GM23338 (cell line): ENCODE measurements around the gene MAP4. TPM values are rescaled to one million over a fixed set of nuclear protein-coding genes. Genes with fewer than 3 reads are reported as not detected.
A peak's percentile ranks its signal among the peaks of the same experiment; 100 is the strongest.

ENCODE experiments used
- ATAC-seq: fragments of 200-7000 bp; cut with Tn5 transposase; 3 replicates; pipeline ENCODE4 v1.9.1; 2020
- DNase-seq: peaks from one replicate; pipeline ENCODE4 v3.0.0-alpha.2; 2015; ENCODE audit warnings: low spot score
- H2AFZ ChIP-seq: fragments of 200-600 bp; sonication (generic); 2 replicates; pipeline ENCODE4 v1.8.0; 2016; ENCODE audit warnings: antibody characterized with exemption, mild to moderate bottlenecking, moderate library complexity
- H3F3A ChIP-seq: fragments of 200-600 bp; sonication (generic); replicated peaks from 2 replicates; pipeline ENCODE4 v1.8.0; 2017; ENCODE audit warnings: antibody characterized with exemption, mixed run types, low read depth
- H3K27ac ChIP-seq: fragments of 200-600 bp; sonication (generic); 2 replicates; pipeline ENCODE4 v1.6.1; 2016; ENCODE audit warnings: low read depth
- H3K27me3 ChIP-seq: fragments of 200-600 bp; sonication (generic); 2 replicates; pipeline ENCODE4 v1.8.0; 2016; ENCODE audit warnings: mild to moderate bottlenecking, mixed run types, moderate library complexity; ENCODE audit not compliant: insufficient read depth
- H3K36me3 ChIP-seq: fragments of 200-600 bp; sonication (generic); 2 replicates; pipeline ENCODE4 v1.8.0; 2016; ENCODE audit warnings: mild to moderate bottlenecking; ENCODE audit not compliant: insufficient read depth
- H3K4me1 ChIP-seq: fragments of 200-600 bp; sonication (generic); 2 replicates; pipeline ENCODE4 v1.8.0; 2016; ENCODE audit warnings: mild to moderate bottlenecking, moderate library complexity; ENCODE audit not compliant: insufficient read depth
- H3K4me2 ChIP-seq: fragments of 200-600 bp; sonication (generic); 2 replicates; pipeline ENCODE4 v1.7.1; 2017; ENCODE audit warnings: mixed run types
- H3K4me3 ChIP-seq: fragments of 200-600 bp; sonication (generic); 2 replicates; pipeline ENCODE4 v1.6.1; 2016; ENCODE audit warnings: mixed run types
- H3K79me2 ChIP-seq: fragments of 200-600 bp; sonication (generic); replicated peaks from 2 replicates; pipeline ENCODE4 v1.8.0; 2017; ENCODE audit warnings: mild to moderate bottlenecking; ENCODE audit not compliant: insufficient read depth
- H3K9me2 ChIP-seq: fragments of 200-600 bp; sonication (generic); 2 replicates; pipeline ENCODE4 v1.8.0; 2017; ENCODE audit not compliant: insufficient read depth
- H4K20me1 ChIP-seq: fragments of 200-600 bp; sonication (generic); replicated peaks from 2 replicates; pipeline ENCODE4 v1.8.0; 2017; ENCODE audit warnings: mild to moderate bottlenecking; ENCODE audit not compliant: insufficient read depth
- H3K27ac Mint-ChIP-seq: 2 replicates; pipeline ENCODE4 v1.8.0; 2020; ENCODE audit warnings: inconsistent platforms, mild to moderate bottlenecking, moderate library complexity, mixed read lengths
- H3K27me3 Mint-ChIP-seq: 3 replicates; pipeline ENCODE4 v1.8.0; 2022; ENCODE audit warnings: low read depth, mild to moderate bottlenecking, moderate library complexity, mixed read lengths, inconsistent platforms; ENCODE audit not compliant: insufficient read depth, poor library complexity
- H3K36me3 Mint-ChIP-seq: 3 replicates; pipeline ENCODE4 v1.8.0; 2021; ENCODE audit warnings: low read depth, mild to moderate bottlenecking, inconsistent platforms, moderate library complexity, mixed read lengths
- H3K4me1 Mint-ChIP-seq: 3 replicates; pipeline ENCODE4 v1.8.0; 2020; ENCODE audit warnings: mild to moderate bottlenecking, inconsistent platforms, mixed read lengths
- H3K4me3 Mint-ChIP-seq: 3 replicates; pipeline ENCODE4 v1.8.0; 2021; ENCODE audit warnings: moderate library complexity, mild to moderate bottlenecking, inconsistent platforms, mixed read lengths
- H3K9me3 Mint-ChIP-seq: 3 replicates; pipeline ENCODE4 v1.8.0; 2020; ENCODE audit warnings: moderate library complexity, mild to moderate bottlenecking, inconsistent platforms, mixed read lengths
- CREB1 ChIP-seq: fragments of 250-450 bp; sonication (Bioruptor Pico); IDR thresholded peaks from 2 replicates; pipeline ENCODE4 v1.5.0; 2020; ENCODE audit warnings: low read depth, mild to moderate bottlenecking, moderate library complexity
- CTCF ChIP-seq, 2 experiments: fragments of 200-600 bp in 1 of 2; sonication (generic) in 1 of 2; conservative IDR thresholded peaks; 2 replicates each; pipeline versions ENCODE4 v1.5.1 to v1.6.1; 2016 to 2017; ENCODE audit warnings: antibody characterized with exemption in 2 of 2, low read depth in 2 of 2, mild to moderate bottlenecking in 2 of 2, moderate library complexity in 1 of 2
- ETS1 ChIP-seq: IDR thresholded peaks from 2 replicates; pipeline ENCODE4 v1.6.1; 2016; ENCODE audit warnings: antibody characterized with exemption
- EZH2 ChIP-seq: fragments of 200-600 bp; sonication (generic); IDR thresholded peaks from one replicate; pipeline ENCODE4 v1.8.0; 2017; ENCODE audit warnings: antibody characterized with exemption, mild to moderate bottlenecking, low read depth; ENCODE audit not compliant: unreplicated experiment
- EZH2phosphoT487 ChIP-seq: fragments of 200-600 bp; sonication (generic); IDR thresholded peaks from one replicate; pipeline ENCODE4 v1.8.1; 2018; ENCODE audit warnings: antibody characterized with exemption; ENCODE audit not compliant: unreplicated experiment
- JUNB ChIP-seq: IDR thresholded peaks from one replicate; pipeline ENCODE4 v1.6.1; 2016; ENCODE audit warnings: antibody characterized with exemption; ENCODE audit not compliant: unreplicated experiment
- NANOG ChIP-seq: IDR thresholded peaks from 2 replicates; pipeline ENCODE4 v1.6.1; 2016; ENCODE audit warnings: antibody characterized with exemption, borderline replicate concordance
- POLR2AphosphoS5 ChIP-seq: IDR thresholded peaks from 2 replicates; pipeline ENCODE4 v1.6.1; 2016; ENCODE audit warnings: antibody characterized with exemption, low read depth
- REST ChIP-seq: IDR thresholded peaks from one replicate; pipeline ENCODE4 v1.6.1; 2018; ENCODE audit warnings: antibody characterized with exemption; ENCODE audit not compliant: unreplicated experiment
- STAT1 ChIP-seq: IDR thresholded peaks from one replicate; pipeline ENCODE4 v1.6.1; 2016; ENCODE audit warnings: antibody characterized with exemption; ENCODE audit not compliant: unreplicated experiment
- ZNF114 ChIP-seq: fragments of 250-450 bp; sonication (Bioruptor Pico); IDR thresholded peaks from 2 replicates; pipeline ENCODE4 v1.5.0; 2020; ENCODE audit warnings: mild to moderate bottlenecking, moderate library complexity
- ZNF331 ChIP-seq: fragments of 250-450 bp; sonication (Bioruptor Pico); IDR thresholded peaks from 2 replicates; pipeline ENCODE4 v1.5.0; 2020; ENCODE audit warnings: low read depth, mild to moderate bottlenecking, moderate library complexity
- ZNF462 ChIP-seq: fragments of 250-450 bp; sonication (Bioruptor Pico); IDR thresholded peaks from 2 replicates; pipeline ENCODE4 v1.5.0; 2020; ENCODE audit warnings: mild to moderate bottlenecking, moderate library complexity
- polyA plus RNA-seq: library from polyadenylated mRNA; unstranded; fragments of >200 nt; fragmentation: Nextera tagmentation; extraction: Ambion mirVana; gene quantifications from 2 replicates; pipeline ENCODE4 v1.2.1, GENCODE V29; 2016
- total RNA-seq: library from RNA; depleted of rRNA; stranded (reverse); fragments of >200 nt; shearing (Covaris generic); gene quantifications from 2 replicates; pipeline ENCODE4 v1.2.3, GENCODE V29; 2014

MAP4 gene
- total and polyA plus RNA-seq, 2 experiments from 2014 or later = 103 to 113 TPM

GRCh38 chr3:47901280-47901833 is 114.9 kb downstream of the MAP4 start:
- H3K36me3 Mint-ChIP-seq = peaks cover 21% of the 10 kb centered on the region
- Histone ChIP-seq H4K20me1 (no peaks in the 10 kb centered on the region; the same call in none of the 2 replicates), H3K4me3 (no peak overlapping the region), H3K27me3 (no peaks in the 10 kb centered on the region), H2AFZ (no peak overlapping the region), H3K4me1 (no peaks in the 10 kb centered on the region), H3K79me2 (no peaks in the 10 kb centered on the region), H3K27ac (peak overlapping the region; percentile 53; the same call in 1 of the 2 replicates), H3F3A (0 out of 2 replicates have a peak, but pooled peaks cover 4% of the 10 kb centered on the region), H3K9me2 (no peaks in the 10 kb centered on the region), H3K36me3 (0 out of 2 replicates have a peak, but pooled peaks cover 2% of the 10 kb centered on the region), H3K4me2 (no peak overlapping the region)
- ATAC-seq (no peak), DNase-seq (no peak)
- H3K27ac Mint-ChIP-seq = no peak overlapping the region
- no peaks in the 10 kb centered on the region for H3K9me3 Mint-ChIP-seq
- H3K27me3 Mint-ChIP-seq = no peaks in the 10 kb centered on the region
- TF ChIP-seq REST = no peak
- no peak for TF ChIP-seq STAT1
- TF ChIP-seq NANOG = no peak
- no peak for TF ChIP-seq EZH2
- TF ChIP-seq ZNF462 = no peak
- TF ChIP-seq ZNF331 = no peak
- TF ChIP-seq EZH2phosphoT487 = no peak
- no peak for TF ChIP-seq ETS1
- no peak for TF ChIP-seq ZNF114 (CRISPR knock-in tag)
- no peak for TF ChIP-seq JUNB
- TF ChIP-seq POLR2AphosphoS5 = no peak
- TF ChIP-seq CTCF (conservative IDR thresholded peaks at IDR 0.05; ENCODE audit: low read depth in 2 of 2) = no peak
- TF ChIP-seq CREB1 (CRISPR knock-in tag) = no peak
- H3K4me3 Mint-ChIP-seq = no peak overlapping the region
- H3K4me1 Mint-ChIP-seq = no peaks in the 10 kb centered on the region
